Osteocyte (in vitro differentiated cells): ENCODE data around the gene C1orf141. TPM values are rescaled to one million over a fixed set of nuclear protein-coding genes. Genes with fewer than 3 reads are reported as not detected.
"Not testable (repeated sequence)": the region's sequence is repeated elsewhere in the genome, so short reads cannot be mapped to it uniquely, and the experiment has no call there.

ENCODE experiments used
- DNase-seq: peaks from one replicate; pipeline ENCODE4 v3.0.0; 2021; ENCODE audit warnings: mixed read lengths; ENCODE audit not compliant: unreplicated experiment; ENCODE audit errors: extremely low spot score
- H3K27ac Mint-ChIP-seq: one replicate; pipeline ENCODE4 v1.8.0; 2021; ENCODE audit warnings: mild to moderate bottlenecking, mixed read lengths; ENCODE audit not compliant: unreplicated experiment
- H3K27me3 Mint-ChIP-seq: one replicate; pipeline ENCODE4 v1.8.0; 2021; ENCODE audit warnings: mixed read lengths; ENCODE audit not compliant: unreplicated experiment
- H3K36me3 Mint-ChIP-seq: one replicate; pipeline ENCODE4 v1.8.0; 2021; ENCODE audit warnings: mixed read lengths; ENCODE audit not compliant: unreplicated experiment
- H3K4me1 Mint-ChIP-seq: one replicate; pipeline ENCODE4 v1.8.0; 2021; ENCODE audit warnings: mixed read lengths; ENCODE audit not compliant: unreplicated experiment
- H3K4me3 Mint-ChIP-seq: one replicate; pipeline ENCODE4 v1.8.0; 2021; ENCODE audit warnings: mild to moderate bottlenecking, moderate library complexity, mixed read lengths; ENCODE audit not compliant: unreplicated experiment
- H3K9me3 Mint-ChIP-seq: one replicate; pipeline ENCODE4 v1.8.0; 2021; ENCODE audit warnings: mixed read lengths; ENCODE audit not compliant: unreplicated experiment
- CTCF ChIP-seq: fragments of 200-600 bp; sonication (generic); IDR thresholded peaks from 2 replicates; pipeline ENCODE4 v1.5.0; 2021; ENCODE audit warnings: antibody characterized with exemption, mild to moderate bottlenecking, moderate library complexity
- total RNA-seq: library from RNA; stranded (reverse); gene quantifications from 2 replicates; pipeline ENCODE4 v1.2.1, GENCODE V29; 2021

C1orf141 gene
- total RNA-seq, 1 donor from 2014 or later = not detected

GRCh38 chr1:67144696-67145095 is 9.9 kb upstream of the C1orf141 start:
- no peak for DNase-seq
- Mint-ChIP-seq H3K9me3 (no peaks in the 10 kb centered on the region), H3K27ac (no peak overlapping the region), H3K27me3 (peaks cover 15% of the 10 kb centered on the region), H3K36me3 (no peaks in the 10 kb centered on the region), H3K4me3 (no peak overlapping the region), H3K4me1 (peaks cover 5% of the 10 kb centered on the region)
- TF ChIP-seq CTCF = peak; percentile 33

- peaks cover 1% of the 10 kb centered on the region for H3K4me1 Mint-ChIP-seq
- no peak for TF ChIP-seq CTCF
- H3K4me3 Mint-ChIP-seq = no peak overlapping the region
- no peak overlapping the region for H3K27ac Mint-ChIP-seq
- peaks cover 11% of the 10 kb centered on the region for H3K27me3 Mint-ChIP-seq
- no peaks in the 10 kb centered on the region for H3K36me3 Mint-ChIP-seq
- no peak for DNase-seq
- H3K9me3 Mint-ChIP-seq = no peaks in the 10 kb centered on the region
Observed at GRCh38 chr1:67143966-67144365, 9.2 kb upstream of the C1orf141 start.

- Mint-ChIP-seq H3K4me1 (no peaks in the 10 kb centered on the region), H3K27ac (no peak overlapping the region), H3K36me3 (no peaks in the 10 kb centered on the region), H3K9me3 (no peaks in the 10 kb centered on the region), H3K27me3 (peaks cover 11% of the 10 kb centered on the region), H3K4me3 (no peak overlapping the region)
- no peak for TF ChIP-seq CTCF
- no peak for DNase-seq
Observed at GRCh38 chr1:67142931-67143330, 8.2 kb upstream of the C1orf141 start.

GRCh38 chr1:67141832-67142231 is 7.1 kb upstream of the C1orf141 start:
- H3K27ac Mint-ChIP-seq, H3K36me3 Mint-ChIP-seq, DNase-seq, H3K4me1 Mint-ChIP-seq, H3K9me3 Mint-ChIP-seq, H3K4me3 Mint-ChIP-seq: not testable (repeated sequence)
- peaks cover 11% of the 10 kb centered on the region for H3K27me3 Mint-ChIP-seq

- no peak for TF ChIP-seq CTCF
- Mint-ChIP-seq H3K4me3 (no peak overlapping the region), H3K4me1 (no peaks in the 10 kb centered on the region), H3K36me3 (no peaks in the 10 kb centered on the region), H3K9me3 (no peaks in the 10 kb centered on the region), H3K27me3 (peaks cover 13% of the 10 kb centered on the region), H3K27ac (no peak overlapping the region)
- no peak for DNase-seq
Observed at GRCh38 chr1:67140460-67140859, 5.7 kb upstream of the C1orf141 start.
